Stimulated activated CD4-positive, alpha-beta T cell treated with anti-CD3 and anti-CD28 coated beads, Interleukin-1b, Interleukin-23, amount 100 ng/mL, for 48 hours (primary cell): ENCODE data around the gene CD164L2.

Experiments used
- DNase-seq: peaks from one replicate; pipeline ENCODE4 v3.0.0-alpha.2; 2020

The CD164L2 gene

GRCh38 chr1:27361044-27361402 is 22.1 kb downstream of the CD164L2 start:
- DNase-seq: no peak

- DNase-seq: peak; percentile 27
These were observed 22.7 kb downstream of the CD164L2 start for GRCh38 chr1:27360159-27361043.

- DNase-seq: no peak
These were observed 23.3 kb downstream of the CD164L2 start for GRCh38 chr1:27359822-27360158.

GRCh38 chr1:27358928-27359313 is 24.2 kb downstream of the CD164L2 start:
- no peak for DNase-seq

- no peak for DNase-seq
These were observed 24.9 kb downstream of the CD164L2 start for GRCh38 chr1:27358038-27358927.

- DNase-seq: peak; percentile 83
These were observed 25.7 kb downstream of the CD164L2 start for GRCh38 chr1:27357281-27358037.

GRCh38 chr1:27356619-27357280 is 26.4 kb downstream of the CD164L2 start:
- DNase-seq: peak; percentile 52

- DNase-seq: no peak
These were observed 26.9 kb downstream of the CD164L2 start for GRCh38 chr1:27356277-27356618.

- no peak for DNase-seq
These were observed 27.4 kb downstream of the CD164L2 start for GRCh38 chr1:27355683-27356082.

GRCh38 chr1:27353629-27354028 is 29.5 kb downstream of the CD164L2 start:
- DNase-seq: no peak

GRCh38 chr1:27353166-27353565 is 30.0 kb downstream of the CD164L2 start:
- no peak for DNase-seq

GRCh38 chr1:27351541-27352107 is 31.5 kb downstream of the CD164L2 start:
- no peak for DNase-seq

GRCh38 chr1:27350663-27351540 is 32.2 kb downstream of the CD164L2 start:
- DNase-seq: no peak

- DNase-seq: no peak
These were observed 33.1 kb downstream of the CD164L2 start for GRCh38 chr1:27349784-27350662.

GRCh38 chr1:27348861-27349783 is 34.0 kb downstream of the CD164L2 start:
- no peak for DNase-seq

- no peak for DNase-seq
These were observed 36.0 kb downstream of the CD164L2 start for GRCh38 chr1:27346991-27347624.

- DNase-seq: no peak
These were observed 36.8 kb downstream of the CD164L2 start for GRCh38 chr1:27346357-27346756.

GRCh38 chr1:27345272-27345671 is 37.9 kb downstream of the CD164L2 start:
- DNase-seq: no peak

- DNase-seq: no peak
These were observed 39.5 kb downstream of the CD164L2 start for GRCh38 chr1:27343639-27344025.
